IPS-18a (cell line): Measurements from ENCODE around the gene ZBED1.

Experiments
- H3K27ac ChIP-seq: one replicate; pipeline ENCODE4 v1.5.1; 2013; ENCODE audit warnings: low read length
- H3K27me3 ChIP-seq: one replicate; pipeline ENCODE4 v1.6.1; 2013; ENCODE audit warnings: mild to moderate bottlenecking, low read length; ENCODE audit not compliant: control insufficient read depth, insufficient read depth
- H3K36me3 ChIP-seq: one replicate; pipeline ENCODE4 v1.6.1; 2013; ENCODE audit warnings: low read depth, low read length; ENCODE audit not compliant: control insufficient read depth
- H3K4me1 ChIP-seq: one replicate; pipeline ENCODE4 v1.6.1; 2013; ENCODE audit warnings: low read depth, low read length; ENCODE audit not compliant: control insufficient read depth
- H3K4me3 ChIP-seq: one replicate; pipeline ENCODE4 v1.5.1; 2013; ENCODE audit warnings: low read length
- H3K9ac ChIP-seq: one replicate; pipeline ENCODE4 v1.6.1; 2013; ENCODE audit warnings: mild to moderate bottlenecking, low read length, moderate library complexity
- H3K9me3 ChIP-seq: one replicate; pipeline ENCODE4 v1.6.1; 2013; ENCODE audit warnings: low read depth, low read length; ENCODE audit not compliant: control insufficient read depth

Gene ZBED1

GRCh38 chrX:2441466-2441865 is 59.3 kb downstream of the ZBED1 start:
- Histone ChIP-seq H3K36me3 (no peaks in the 10 kb centered on the region), H3K4me1 (no peaks in the 10 kb centered on the region), H3K27me3 (no peaks in the 10 kb centered on the region), H3K9me3 (peaks cover 4% of the 10 kb centered on the region), H3K27ac (no peak overlapping the region), H3K9ac (no peak overlapping the region), H3K4me3 (no peak overlapping the region)

- H3K27me3 ChIP-seq, result no peaks in the 10 kb centered on the region
- H3K27ac ChIP-seq, result no peak overlapping the region
- H3K4me3 ChIP-seq, result no peak overlapping the region
- H3K9ac ChIP-seq, result no peak overlapping the region
- no peaks in the 10 kb centered on the region for H3K36me3 ChIP-seq
- peaks cover 4% of the 10 kb centered on the region for H3K9me3 ChIP-seq
- no peaks in the 10 kb centered on the region for H3K4me1 ChIP-seq
These were observed 61.2 kb downstream of the ZBED1 start for GRCh38 chrX:2439613-2440012.
